GM21423 (cell line): ENCODE results near the gene SLC4A5.

Experiments used
- ATAC-seq: cut with Tn5 transposase; IDR thresholded peaks from one replicate; pipeline ENCODE4 v1.9.1; 2021; ENCODE audit warnings: mild to moderate bottlenecking, moderate library complexity; ENCODE audit not compliant: unreplicated experiment

Gene SLC4A5

GRCh38 chr2:74314107-74314506, 29.1 kb downstream of the SLC4A5 start:
- no peak for ATAC-seq

DNA sequence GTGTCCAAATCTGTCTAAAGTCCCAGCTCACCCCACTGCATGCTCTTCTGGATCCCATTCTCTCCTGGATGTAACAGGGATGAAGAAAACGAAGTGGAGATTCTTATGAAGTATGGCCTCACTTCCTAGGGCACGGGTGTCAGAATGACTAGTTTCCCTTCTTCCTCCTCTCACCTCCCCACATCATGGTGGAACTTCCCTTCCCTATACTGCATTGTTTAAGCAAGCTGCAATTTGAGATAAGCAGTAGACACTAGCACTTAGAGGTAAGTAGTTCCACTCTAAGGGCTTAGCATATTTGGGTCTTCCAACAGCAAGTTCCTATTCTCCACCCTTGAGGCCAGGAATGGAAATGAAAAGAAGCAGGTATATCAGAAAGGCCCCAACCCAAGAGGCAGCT, 29.7 kb downstream of the SLC4A5 start:
- ATAC-seq = no peak

DNA sequence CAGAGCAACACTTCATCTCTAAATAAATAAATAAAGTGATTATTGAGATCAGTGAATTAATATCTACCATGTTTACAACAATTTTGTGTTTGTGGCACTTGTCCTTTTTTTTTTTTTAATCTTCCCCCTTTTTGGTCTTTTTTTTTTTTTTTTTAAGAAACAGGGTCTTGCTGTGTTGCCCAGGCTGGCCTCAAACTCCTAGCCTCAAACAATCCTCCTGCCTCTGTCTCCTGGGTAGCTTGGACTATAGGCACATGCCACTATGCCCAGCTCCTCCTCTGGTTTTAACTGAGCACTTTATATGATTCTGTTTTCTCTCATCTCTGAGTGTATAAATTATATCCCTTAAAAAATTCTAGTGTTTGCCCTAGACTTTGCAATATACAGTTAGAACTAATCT, 30.3 kb downstream of the SLC4A5 start:
- ATAC-seq = no peak

DNA sequence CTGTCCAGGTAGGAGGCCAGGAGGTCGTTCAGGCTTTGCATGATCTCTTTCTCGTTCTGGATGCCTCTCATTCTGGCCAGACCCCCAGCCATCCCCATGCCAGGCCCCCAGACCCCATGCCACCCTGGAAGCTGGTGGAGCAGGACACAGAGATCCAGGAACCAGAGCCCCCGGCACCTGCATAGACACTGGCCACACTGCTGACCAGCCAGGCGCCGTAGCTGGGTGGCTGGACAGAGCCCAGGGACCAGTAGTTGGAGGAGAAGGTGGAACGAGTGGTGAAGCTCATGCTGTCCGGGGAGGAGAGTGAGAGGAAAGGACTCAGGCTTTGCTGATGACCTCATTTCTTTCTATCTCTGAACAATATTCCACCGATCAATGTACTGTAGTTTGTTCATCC, 35.5 kb downstream of the SLC4A5 start:
- ATAC-seq = no peak

- ATAC-seq = no peak
Measured at GRCh38 chr2:74304332-74305148, 38.7 kb downstream of the SLC4A5 start.

GRCh38 chr2:74302865-74303264, 40.4 kb downstream of the SLC4A5 start:
- no peak for ATAC-seq

DNA sequence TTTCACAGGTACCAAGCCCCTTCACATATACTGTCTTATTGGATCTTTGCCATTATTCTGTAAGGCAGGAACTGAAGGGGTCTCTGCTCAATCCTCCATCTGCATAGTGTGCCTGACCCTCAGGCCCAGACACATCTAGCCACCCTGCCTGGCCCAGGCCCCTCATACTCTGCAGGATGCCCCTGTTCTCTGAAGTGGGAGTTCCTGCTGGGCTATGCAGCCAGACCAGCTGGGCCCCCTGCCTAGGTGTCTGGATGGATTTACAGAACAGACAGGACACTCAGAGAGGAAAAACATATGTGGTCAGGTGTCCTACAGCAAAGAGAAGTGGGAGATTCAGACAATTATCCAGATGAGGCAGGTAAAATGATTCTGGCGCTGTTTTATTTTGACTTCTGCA, 42.0 kb downstream of the SLC4A5 start:
- no peak for ATAC-seq

- ATAC-seq = no peak
Measured at GRCh38 chr2:74300506-74300905, 42.7 kb downstream of the SLC4A5 start.

- no peak for ATAC-seq
Measured at GRCh38 chr2:74297950-74298349, 45.3 kb downstream of the SLC4A5 start.

- peak; percentile 60 for ATAC-seq
Measured at GRCh38 chr2:74297391-74297790, 45.8 kb downstream of the SLC4A5 start.

DNA sequence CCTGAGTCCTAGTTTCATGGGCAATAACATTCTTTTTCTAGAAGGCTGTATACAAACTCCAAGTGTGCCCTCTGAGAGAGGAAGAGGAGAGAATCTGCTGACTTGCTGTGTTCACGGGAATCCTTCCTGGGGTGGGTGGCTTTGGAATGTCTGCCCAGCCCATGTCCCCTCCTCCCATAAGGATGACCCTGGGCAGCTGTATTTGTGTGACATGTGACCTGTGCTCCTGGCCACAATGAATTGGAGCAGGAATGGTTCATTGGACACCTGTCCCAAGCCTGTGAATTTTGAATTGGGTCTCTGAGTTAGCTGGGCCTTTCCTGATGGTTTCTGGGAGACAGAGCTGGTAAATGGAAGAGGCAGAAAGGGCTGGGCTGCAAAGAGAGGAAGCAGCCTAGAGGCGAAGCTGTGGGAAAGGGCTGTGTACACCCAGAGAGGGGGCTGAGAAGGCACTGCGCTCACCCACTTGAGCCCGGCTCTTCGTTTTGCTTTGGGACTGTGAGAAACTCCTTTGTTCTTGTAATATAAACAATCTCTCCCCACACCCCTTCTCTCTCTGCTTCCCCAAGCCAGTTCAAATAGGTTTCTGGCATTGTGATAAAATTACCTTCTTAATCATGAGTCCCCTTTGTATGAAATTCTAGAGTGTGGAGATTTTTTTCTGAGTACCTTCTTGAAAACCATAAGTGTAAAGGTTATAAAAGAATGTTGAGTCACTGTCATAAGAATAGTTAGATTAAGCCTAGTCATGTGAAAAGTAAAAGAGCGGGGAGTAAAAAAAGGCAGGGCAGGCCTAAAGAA, 49.8 kb downstream of the SLC4A5 start:
- no peak for ATAC-seq

DNA sequence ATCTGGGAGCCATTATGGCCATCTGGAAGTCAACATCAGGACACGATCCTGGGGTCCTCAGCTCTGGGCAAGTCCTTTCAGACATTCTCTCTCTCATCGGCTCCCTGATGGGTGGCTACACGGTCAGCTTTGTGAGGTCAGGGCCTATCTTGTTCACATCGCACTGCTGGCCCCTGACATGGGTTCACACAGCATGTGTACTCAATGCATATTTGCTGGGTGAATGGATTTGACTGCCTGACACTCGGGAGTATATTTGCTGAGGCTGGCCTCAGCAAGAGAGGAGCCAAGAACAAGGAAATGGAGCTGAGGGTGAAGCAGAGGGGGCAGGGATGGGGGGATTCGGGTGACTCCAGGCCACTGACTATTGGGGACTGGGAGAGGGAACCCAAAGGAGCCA, 50.5 kb downstream of the SLC4A5 start:
- no peak for ATAC-seq

DNA sequence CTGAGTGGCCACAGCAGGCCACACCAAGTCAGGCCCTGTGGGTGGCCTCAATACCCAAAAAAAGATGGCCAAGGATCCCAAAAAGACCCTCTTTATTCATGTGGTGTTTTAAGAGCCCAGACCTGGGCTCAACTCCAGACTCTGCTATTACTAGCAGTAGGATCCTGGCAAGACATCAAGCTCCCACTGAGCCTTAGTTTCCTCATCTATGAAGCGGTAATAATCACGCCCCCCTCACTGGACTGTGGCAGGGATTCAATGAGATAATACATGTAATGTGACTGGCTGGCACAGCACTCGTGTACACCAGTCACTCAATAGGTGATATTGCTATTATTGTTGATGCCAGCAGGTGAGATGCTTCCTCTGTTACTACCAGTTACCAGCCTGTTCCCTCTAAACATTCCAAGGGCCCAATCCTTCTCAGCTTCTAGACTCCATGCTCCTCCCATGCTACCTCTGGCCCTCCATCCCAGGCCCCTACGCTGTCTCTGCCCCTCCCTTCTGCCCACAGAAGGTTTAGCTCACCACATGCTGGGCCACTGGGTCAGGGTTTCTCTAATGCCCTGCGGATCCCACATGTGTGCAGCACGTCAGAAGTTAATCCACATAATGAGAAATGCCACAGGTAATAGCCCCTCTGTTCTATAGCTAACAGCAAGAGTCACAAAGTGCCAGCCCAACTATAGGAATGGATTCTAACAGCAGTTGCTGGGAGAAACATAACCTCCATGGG, 51.2 kb downstream of the SLC4A5 start:
- no peak for ATAC-seq

DNA sequence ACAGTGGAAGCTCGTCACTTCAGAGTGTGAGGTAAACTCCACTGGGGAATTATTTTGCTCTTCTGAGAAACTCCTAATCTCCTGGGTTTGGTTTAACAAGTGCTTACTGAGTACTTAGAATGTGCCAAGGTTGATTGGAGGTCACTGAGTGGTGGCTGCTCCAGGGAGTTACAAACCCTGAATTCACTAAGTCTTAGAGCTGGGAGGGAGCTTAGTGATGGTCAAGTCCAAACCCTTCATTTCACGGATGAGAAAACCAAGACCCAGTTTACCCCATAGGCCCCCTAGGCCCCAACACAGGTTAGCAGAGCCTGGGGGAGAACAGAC, 52.0 kb downstream of the SLC4A5 start:
- no peak for ATAC-seq

DNA sequence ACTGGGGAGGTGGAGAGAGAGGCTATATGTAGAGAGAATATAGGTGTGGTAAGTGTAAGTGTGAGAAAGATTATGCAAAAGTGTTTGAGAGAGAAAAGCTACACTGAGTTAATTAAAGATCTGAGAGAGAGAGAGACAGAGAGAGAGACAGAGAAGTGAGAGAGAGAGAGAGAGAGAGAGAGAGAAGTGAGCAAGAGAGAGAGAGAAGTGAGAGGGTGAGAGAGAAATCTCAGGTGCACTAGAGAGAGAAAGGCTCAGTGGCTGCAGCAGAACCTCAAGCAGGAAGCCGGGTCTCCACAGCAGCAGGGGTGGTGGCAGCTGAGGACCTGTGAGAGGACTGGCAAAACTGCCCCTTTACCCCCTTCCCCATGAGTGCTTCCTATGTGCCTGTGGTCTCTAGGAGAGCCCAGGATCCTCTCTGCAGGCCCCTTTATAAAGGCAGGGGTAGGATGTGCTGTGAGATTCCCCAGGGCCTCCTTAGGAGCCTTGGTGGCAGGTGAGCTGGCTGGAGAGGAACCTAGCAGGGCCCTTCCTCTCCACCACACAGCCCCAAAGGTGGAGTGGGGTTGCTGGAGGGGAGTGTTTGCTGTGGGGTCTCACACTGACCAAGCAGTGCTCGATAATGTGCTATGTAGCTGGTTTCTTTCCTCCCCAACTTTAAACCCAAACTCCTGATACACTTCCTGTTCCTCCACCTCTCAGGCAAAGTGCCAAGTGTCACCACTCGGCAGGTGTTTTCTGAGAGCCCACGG, 52.6 kb downstream of the SLC4A5 start:
- peak; percentile 67 for ATAC-seq

DNA sequence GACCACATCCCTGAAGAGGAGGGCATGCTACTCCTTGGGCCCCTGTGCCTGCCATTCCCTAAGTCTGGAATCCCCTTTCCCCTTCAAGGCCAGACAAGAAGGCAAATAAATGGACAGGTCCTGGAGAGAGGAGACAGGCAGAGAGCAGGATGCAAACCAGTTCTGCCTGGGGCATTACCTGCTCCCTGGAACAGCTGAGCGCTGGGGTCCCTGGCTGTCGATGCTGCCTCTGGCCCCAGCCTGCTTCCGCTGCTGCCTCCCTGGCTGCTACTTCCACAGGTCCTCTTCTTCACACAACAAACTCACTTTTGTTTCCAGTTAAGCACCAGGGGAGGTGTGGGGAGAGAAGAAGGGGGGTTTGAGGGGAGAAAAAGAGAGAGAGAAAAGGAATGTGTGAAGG, 53.1 kb downstream of the SLC4A5 start:
- ATAC-seq = no peak

- no peak for ATAC-seq
Measured at GRCh38 chr2:74286725-74287124, 56.5 kb downstream of the SLC4A5 start.

DNA sequence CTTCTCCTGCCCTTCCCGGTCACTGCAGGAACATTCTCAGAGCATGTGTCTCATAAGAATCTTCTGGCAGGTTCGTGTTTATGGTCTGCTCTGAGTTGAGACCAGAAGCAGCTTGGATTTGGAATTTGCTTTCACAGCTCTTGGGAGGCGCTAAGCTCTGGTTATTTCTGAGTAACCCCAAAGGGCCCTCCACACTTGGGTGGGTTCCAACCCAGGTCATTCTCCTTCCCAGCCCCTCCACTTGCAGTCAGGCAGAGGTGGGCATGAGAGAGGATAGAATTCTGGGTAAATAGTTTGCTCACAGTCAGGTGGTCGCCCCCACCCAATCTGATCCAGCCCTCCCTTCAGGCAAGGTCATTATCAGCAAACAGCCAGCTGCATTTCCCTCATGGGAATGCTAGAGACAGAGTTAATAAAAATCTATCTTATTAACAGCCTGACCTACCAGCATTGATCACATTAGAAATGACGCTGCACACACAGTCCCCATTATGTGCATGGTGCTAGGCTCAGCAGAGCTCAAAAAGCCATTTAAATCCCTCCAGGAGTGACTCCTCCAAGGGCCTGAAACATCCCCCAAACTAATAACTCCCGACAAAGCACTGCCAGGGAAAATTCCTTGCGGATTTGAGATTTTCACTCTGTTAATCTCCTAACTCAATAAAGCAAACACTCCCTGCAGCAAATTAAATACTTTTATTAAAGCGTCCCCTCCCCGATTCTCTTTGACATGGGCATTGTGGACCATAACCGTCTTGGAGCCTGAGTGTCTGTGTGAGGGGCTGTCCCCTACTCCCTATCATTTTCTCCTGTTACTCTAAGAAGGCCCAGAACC, 61.9 kb downstream of the SLC4A5 start:
- ATAC-seq = no peak

GRCh38 chr2:74278694-74279093, 64.5 kb downstream of the SLC4A5 start:
- no peak for ATAC-seq

DNA sequence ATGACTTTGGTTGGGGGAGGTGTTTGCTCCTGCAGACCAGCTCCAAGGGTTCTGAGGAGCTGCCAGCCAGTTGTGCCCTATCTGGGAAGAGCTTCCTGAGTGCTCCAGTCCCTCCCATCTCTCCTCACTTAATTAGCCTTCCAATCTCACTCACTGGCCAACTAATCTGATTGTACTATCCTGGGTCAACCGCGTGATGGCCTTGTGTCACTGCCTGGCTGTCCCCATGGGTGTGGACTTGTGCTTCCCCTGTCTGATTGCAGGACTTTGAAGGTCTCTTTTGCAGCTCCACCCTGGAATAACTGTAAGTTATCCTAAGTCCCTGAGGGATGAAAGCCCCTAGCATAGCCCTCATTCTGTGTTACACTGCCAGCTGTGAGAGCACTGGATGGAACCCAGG, 65.0 kb downstream of the SLC4A5 start:
- ATAC-seq = no peak
